CD14-positive monocyte (primary cell): ENCODE data around the gene RNF141. TPM values are rescaled to one million over a fixed set of nuclear protein-coding genes. Genes with fewer than 3 reads are reported as not detected.

ENCODE experiments used
- DNase-seq, 3 donors: peaks; one replicate each; pipeline ENCODE4 v3.0.0-alpha.2; 2011 to 2022
- H2AFZ ChIP-seq: 2 replicates; pipeline ENCODE4 v1.6.0; 2012; ENCODE audit warnings: mild to moderate bottlenecking, low read depth, low read length, inconsistent platforms; ENCODE audit not compliant: insufficient read depth, poor library complexity, severe bottlenecking
- H3K27ac ChIP-seq, 2 donors: 1 replicate in 1 of 2; 2 replicates in 1 of 2; pipeline ENCODE4 v1.5.1; 2012 to 2013; ENCODE audit warnings: low read length in 2 of 2, control low read depth in 1 of 2, inconsistent platforms in 1 of 2, low read depth in 1 of 2, mild to moderate bottlenecking in 1 of 2
- H3K27me3 ChIP-seq, 2 donors: one replicate each; pipeline versions ENCODE4 v1.6.0 to v1.6.1; 2011 to 2013; ENCODE audit warnings: low read length in 2 of 2; ENCODE audit not compliant: control insufficient read depth in 2 of 2, insufficient read depth in 2 of 2
- H3K36me3 ChIP-seq, 2 donors: replicated peaks in 1 of 2; 1 replicate in 1 of 2; 2 replicates in 1 of 2; pipeline versions ENCODE4 v1.5.1 to v1.6.1; 2012 to 2013; ENCODE audit warnings: low read length in 2 of 2, control low read depth in 1 of 2, inconsistent platforms in 1 of 2, mild to moderate bottlenecking in 1 of 2; ENCODE audit not compliant: insufficient read depth in 2 of 2, control insufficient read depth in 1 of 2
- H3K4me1 ChIP-seq, 2 donors: 1 replicate in 1 of 2; 2 replicates in 1 of 2; pipeline versions ENCODE4 v1.5.1 to v1.6.1; 2012 to 2013; ENCODE audit warnings: low read length in 2 of 2, control low read depth in 1 of 2, inconsistent platforms in 1 of 2, mild to moderate bottlenecking in 1 of 2, moderate library complexity in 1 of 2; ENCODE audit not compliant: insufficient read depth in 2 of 2, control insufficient read depth in 1 of 2
- H3K4me2 ChIP-seq: replicated peaks from 2 replicates; pipeline ENCODE3; 2012; ENCODE audit warnings: low read length, moderate library complexity, mild to moderate bottlenecking; ENCODE audit not compliant: poor library complexity, severe bottlenecking; ENCODE audit errors: extremely low read depth
- H3K4me3 ChIP-seq, 3 experiments: fragments of 200-600 bp in 1 of 3; sonication (generic) in 1 of 3; replicated peaks in 1 of 3; 1 replicate in 2 of 3; 2 replicates in 1 of 3; pipeline ENCODE4 v1.5.1; 2011 to 2013; ENCODE audit warnings: low read length in 3 of 3, mild to moderate bottlenecking in 3 of 3, control low read depth in 2 of 3, low read depth in 2 of 3, inconsistent platforms in 1 of 3, moderate library complexity in 1 of 3
- H3K79me2 ChIP-seq: 2 replicates; pipeline ENCODE4 v1.6.0; 2012; ENCODE audit warnings: mild to moderate bottlenecking, control low read depth, inconsistent platforms, low read length, moderate library complexity; ENCODE audit not compliant: insufficient read depth
- H3K9ac ChIP-seq: 2 replicates; pipeline ENCODE4 v1.6.0; 2017; ENCODE audit warnings: low read length, mild to moderate bottlenecking; ENCODE audit not compliant: insufficient read depth, poor library complexity, severe bottlenecking
- H3K9me3 ChIP-seq, 2 donors: replicated peaks in 1 of 2; 1 replicate in 1 of 2; 2 replicates in 1 of 2; pipeline versions ENCODE4 v1.5.1 to v1.6.1; 2012 to 2013; ENCODE audit warnings: low read length in 2 of 2, control low read depth in 1 of 2; ENCODE audit not compliant: control insufficient read depth in 1 of 2, insufficient read depth in 1 of 2
- H4K20me1 ChIP-seq: 2 replicates; pipeline ENCODE4 v1.6.0; 2012; ENCODE audit warnings: mild to moderate bottlenecking, low read length, control low read depth, moderate library complexity; ENCODE audit not compliant: insufficient read depth
- H3K27ac Mint-ChIP-seq, 7 donors: one replicate each; pipeline ENCODE4 v1.8.0; 2020; ENCODE audit warnings: mild to moderate bottlenecking in 7 of 7, mixed read lengths in 7 of 7, moderate library complexity in 6 of 7, inconsistent platforms in 2 of 7
- H3K27me3 Mint-ChIP-seq, 3 donors: one replicate each; pipeline ENCODE4 v1.8.0; 2021 to 2022; ENCODE audit warnings: low read depth in 3 of 3, mild to moderate bottlenecking in 3 of 3, mixed read lengths in 3 of 3, moderate library complexity in 3 of 3, inconsistent platforms in 1 of 3
- H3K36me3 Mint-ChIP-seq, 2 donors: one replicate each; pipeline ENCODE4 v1.8.0; 2020; ENCODE audit warnings: mixed read lengths in 2 of 2, inconsistent platforms in 1 of 2, mild to moderate bottlenecking in 1 of 2
- H3K4me1 Mint-ChIP-seq: one replicate; pipeline ENCODE4 v1.8.0; 2020; ENCODE audit warnings: mild to moderate bottlenecking, mixed read lengths
- H3K4me3 Mint-ChIP-seq, 2 donors: one replicate each; pipeline ENCODE4 v1.8.0; 2020; ENCODE audit warnings: mild to moderate bottlenecking in 2 of 2, mixed read lengths in 2 of 2, moderate library complexity in 1 of 2
- H3K9me3 Mint-ChIP-seq, 7 donors: one replicate each; pipeline ENCODE4 v1.8.0; 2020 to 2022; ENCODE audit warnings: mixed read lengths in 7 of 7, mild to moderate bottlenecking in 6 of 7, moderate library complexity in 6 of 7, inconsistent platforms in 2 of 7
- WGBS: methylation state at CpG from one replicate; pipeline ENCODE4 v1.1.5; 2013; ENCODE audit warnings: missing lambda C conversion rate; ENCODE audit not compliant: insufficient coverage; 5-methylcytosine and 5-hydroxymethylcytosine counted together
- intact Hi-C, 2 donors: fragments of 100-400 bp; cut with micrococcal nuclease; formaldehyde crosslinking; loops; one replicate each; pipeline versions ENCODE4 v1.15.0 to v1.15.1; 2023
- polyA plus RNA-seq, 3 donors: library from polyadenylated mRNA; depleted of rRNA in 1 of 3; unstranded in 2 of 3; stranded (reverse) in 1 of 3; fragments of 300-500 nt in 2 of 3; fragments of >200 nt in 1 of 3; fragmentation: Illumina TruSeq in 2 of 3; gene quantifications; 1 replicate in 2 of 3; 2 replicates in 1 of 3; pipeline ENCODE4 v1.2.3, GENCODE V29; 2012 to 2021
- TF ChIP-seq, protein P1 (sequence below): fragments of 200-600 bp; IDR thresholded peaks from one replicate; pipeline ENCODE4 v1.8.0; 2022; ENCODE audit warnings: antibody characterized with exemption, mild to moderate bottlenecking

The RNF141 gene
- polyA plus RNA-seq, 3 donors, result 19.7 to 114 (median 98.3) TPM

DNA sequence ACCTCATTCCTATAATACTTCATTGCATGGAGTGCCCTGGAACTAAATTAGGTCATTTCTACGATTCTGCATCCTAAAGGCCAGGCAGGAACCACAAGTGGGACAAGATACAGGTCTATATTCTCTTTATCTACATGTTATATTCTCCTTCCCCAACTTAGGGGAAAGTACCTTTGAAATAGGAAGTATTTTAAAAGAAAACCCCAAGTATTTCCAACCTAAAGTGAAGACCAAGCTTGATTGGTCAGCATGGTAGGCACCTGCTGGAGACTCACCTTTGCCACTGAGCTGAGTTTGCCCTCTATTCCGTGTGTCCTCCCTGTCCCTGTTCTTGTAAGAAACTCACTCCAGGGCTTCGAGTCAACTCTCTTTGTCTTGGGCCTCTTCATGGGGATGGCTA, 38.7 kb upstream of the RNF141 start:
- H4K20me1 ChIP-seq, result no peaks in the 10 kb centered on the region
- H3K4me1 ChIP-seq, result peaks cover 59 to 60% of the 10 kb centered on the region in 2 donors
- TF ChIP-seq, protein P1, sequence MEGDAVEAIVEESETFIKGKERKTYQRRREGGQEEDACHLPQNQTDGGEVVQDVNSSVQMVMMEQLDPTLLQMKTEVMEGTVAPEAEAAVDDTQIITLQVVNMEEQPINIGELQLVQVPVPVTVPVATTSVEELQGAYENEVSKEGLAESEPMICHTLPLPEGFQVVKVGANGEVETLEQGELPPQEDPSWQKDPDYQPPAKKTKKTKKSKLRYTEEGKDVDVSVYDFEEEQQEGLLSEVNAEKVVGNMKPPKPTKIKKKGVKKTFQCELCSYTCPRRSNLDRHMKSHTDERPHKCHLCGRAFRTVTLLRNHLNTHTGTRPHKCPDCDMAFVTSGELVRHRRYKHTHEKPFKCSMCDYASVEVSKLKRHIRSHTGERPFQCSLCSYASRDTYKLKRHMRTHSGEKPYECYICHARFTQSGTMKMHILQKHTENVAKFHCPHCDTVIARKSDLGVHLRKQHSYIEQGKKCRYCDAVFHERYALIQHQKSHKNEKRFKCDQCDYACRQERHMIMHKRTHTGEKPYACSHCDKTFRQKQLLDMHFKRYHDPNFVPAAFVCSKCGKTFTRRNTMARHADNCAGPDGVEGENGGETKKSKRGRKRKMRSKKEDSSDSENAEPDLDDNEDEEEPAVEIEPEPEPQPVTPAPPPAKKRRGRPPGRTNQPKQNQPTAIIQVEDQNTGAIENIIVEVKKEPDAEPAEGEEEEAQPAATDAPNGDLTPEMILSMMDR, result no peak
- H2AFZ ChIP-seq, result no peak overlapping the region
- no peak overlapping the region for H3K4me3 Mint-ChIP-seq
- DNase-seq, result no peak
- H3K27me3 Mint-ChIP-seq, result peaks cover 2 to 5% (median 3%) of the 10 kb centered on the region in 3 donors
- no peak overlapping the region for H3K9ac ChIP-seq
- H3K4me2 ChIP-seq, result no peak overlapping the region
- H3K4me1 Mint-ChIP-seq, result peaks cover 59% of the 10 kb centered on the region
- peak overlapping the region in 1 of 3 experiments; percentile 59 for H3K4me3 ChIP-seq
- H3K9me3 ChIP-seq, result no peaks in the 10 kb centered on the region
- H3K36me3 Mint-ChIP-seq, result peaks cover 27 to 35% of the 10 kb centered on the region in 2 donors
- H3K27me3 ChIP-seq, result no peaks in the 10 kb centered on the region
- H3K27ac Mint-ChIP-seq, result peak overlapping the region in 2 of 7 donors; percentile 40 to 94
- 100% methylated on average over 2 of the region's 3 CpGs for WGBS
- H3K27ac ChIP-seq, result no peak overlapping the region
- peaks cover 0 to 3% (median 0%) of the 10 kb centered on the region in 7 donors for H3K9me3 Mint-ChIP-seq
- intact Hi-C loops, result loop anchor here (5.0 kb wide), 2 partner anchors 37 to 43 kb away; partner anchors contain the start of gene RNF141 (in 1 of the 2)
- H3K36me3 ChIP-seq, result peaks cover 6 to 15% of the 10 kb centered on the region in 2 donors
- H3K79me2 ChIP-seq, result no peaks in the 10 kb centered on the region

DNA sequence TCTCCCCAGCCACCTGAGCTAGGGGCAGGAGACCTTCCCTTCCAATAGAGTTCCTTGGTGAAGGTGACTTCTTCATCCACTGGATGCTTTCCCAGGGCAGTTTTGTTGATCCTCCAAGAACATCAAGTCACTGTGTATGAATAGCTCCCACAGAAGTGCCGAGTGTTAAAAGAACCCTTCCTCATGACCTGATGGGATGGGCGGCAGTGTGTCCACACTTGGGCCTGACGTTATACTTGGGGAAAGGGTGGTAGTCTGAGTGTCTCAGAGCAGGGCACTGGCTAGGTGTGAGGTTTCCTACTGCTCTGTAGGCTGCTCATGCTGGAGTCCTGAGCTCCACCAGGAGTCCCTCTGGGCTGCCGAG, 35.0 kb upstream of the RNF141 start:
- no peak overlapping the region for H2AFZ ChIP-seq
- Mint-ChIP-seq H3K9me3 (peaks cover 0 to 3% (median 0%) of the 10 kb centered on the region in 7 donors), H3K27me3 (peaks cover 1 to 5% (median 2%) of the 10 kb centered on the region in 3 donors), H3K36me3 (peaks cover 27 to 40% of the 10 kb centered on the region in 2 donors), H3K4me3 (no peak overlapping the region), H3K27ac (no peak overlapping the region), H3K4me1 (peaks cover 34% of the 10 kb centered on the region)
- no peak overlapping the region for H3K27ac ChIP-seq
- no peak overlapping the region for H3K9ac ChIP-seq
- intact Hi-C loops, result no loop called here
- H3K4me1 ChIP-seq, result peaks cover 27 to 28% of the 10 kb centered on the region in 2 donors
- H4K20me1 ChIP-seq, result no peaks in the 10 kb centered on the region
- H3K27me3 ChIP-seq, result no peaks in the 10 kb centered on the region
- H3K36me3 ChIP-seq, result peaks cover 6 to 15% of the 10 kb centered on the region in 2 donors
- H3K4me3 ChIP-seq, result no peak overlapping the region
- TF ChIP-seq, protein P1, result no peak
- no peak for DNase-seq
- 100% methylated on average over 2 of the region's 4 CpGs for WGBS
- no peaks in the 10 kb centered on the region for H3K79me2 ChIP-seq
- no peaks in the 10 kb centered on the region for H3K9me3 ChIP-seq
- no peak overlapping the region for H3K4me2 ChIP-seq
